Effector memory CD4-positive, alpha-beta T cell (primary cell): Measurements from ENCODE around the gene CPEB4.

Experiments used
- DNase-seq, 3 donors: peaks; one replicate each; pipeline ENCODE4 v3.0.0-alpha.2; 2020
- H3K27ac ChIP-seq: 2 replicates; pipeline ENCODE4 v1.7.0; 2013; ENCODE audit warnings: mild to moderate bottlenecking, low read length, moderate library complexity; ENCODE audit not compliant: insufficient read depth, poor library complexity, severe bottlenecking
- H3K27me3 ChIP-seq: replicated peaks from 2 replicates; pipeline ENCODE4 v1.7.0; 2013; ENCODE audit warnings: mild to moderate bottlenecking, low read length; ENCODE audit not compliant: insufficient read depth, control insufficient read depth, poor library complexity, severe bottlenecking
- H3K36me3 ChIP-seq: 2 replicates; pipeline ENCODE4 v1.7.0; 2013; ENCODE audit warnings: mild to moderate bottlenecking, low read length, moderate library complexity; ENCODE audit not compliant: control insufficient read depth, insufficient read depth
- H3K4me1 ChIP-seq: 2 replicates; pipeline ENCODE4 v1.7.0; 2013; ENCODE audit warnings: low read length, mild to moderate bottlenecking; ENCODE audit not compliant: control insufficient read depth, insufficient read depth, poor library complexity, severe bottlenecking
- H3K4me3 ChIP-seq: 2 replicates; pipeline ENCODE4 v1.7.0; 2013; ENCODE audit warnings: low read length, low read depth, mild to moderate bottlenecking; ENCODE audit not compliant: insufficient read depth, poor library complexity, severe bottlenecking
- H3K9me3 ChIP-seq: 2 replicates; pipeline ENCODE4 v1.7.0; 2013; ENCODE audit warnings: mild to moderate bottlenecking, low read length, moderate library complexity; ENCODE audit not compliant: control insufficient read depth

Gene CPEB4

GRCh38 chr5:173873306-173873922 is 14.7 kb upstream of the CPEB4 start:
- Histone ChIP-seq H3K27ac (no peak overlapping the region), H3K9me3 (no peaks in the 10 kb centered on the region), H3K4me3 (no peak overlapping the region), H3K36me3 (no peaks in the 10 kb centered on the region), H3K4me1 (no peaks in the 10 kb centered on the region), H3K27me3 (no peaks in the 10 kb centered on the region)
- DNase-seq: no peak

DNA sequence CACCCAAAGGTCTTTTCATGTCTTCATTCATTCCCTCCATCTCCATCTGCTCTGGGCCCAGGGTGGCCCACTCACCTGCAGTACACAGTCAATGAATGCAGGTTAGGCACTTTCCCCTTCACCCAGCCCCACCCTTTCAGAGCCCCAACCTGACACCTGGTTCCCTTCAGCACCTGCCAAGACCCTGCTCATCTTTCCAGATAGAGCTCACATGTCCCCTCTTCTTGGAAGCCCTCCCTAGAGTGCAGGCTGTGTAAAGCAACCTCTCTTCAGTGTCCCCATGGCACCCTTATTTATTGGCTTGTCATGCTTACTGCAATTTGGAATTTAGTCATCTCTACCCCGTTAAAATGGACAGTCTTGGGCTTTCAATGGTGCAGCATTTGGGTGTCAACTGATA is 13.0 kb upstream of the CPEB4 start:
- H3K27me3 ChIP-seq: no peaks in the 10 kb centered on the region
- H3K36me3 ChIP-seq: no peaks in the 10 kb centered on the region
- no peaks in the 10 kb centered on the region for H3K9me3 ChIP-seq
- no peak overlapping the region for H3K27ac ChIP-seq
- DNase-seq: no peak
- H3K4me1 ChIP-seq: no peaks in the 10 kb centered on the region
- no peak overlapping the region for H3K4me3 ChIP-seq

- no peak overlapping the region for H3K4me3 ChIP-seq
- no peak for DNase-seq
These were observed 9.8 kb upstream of the CPEB4 start for GRCh38 chr5:173878224-173878967.

DNA sequence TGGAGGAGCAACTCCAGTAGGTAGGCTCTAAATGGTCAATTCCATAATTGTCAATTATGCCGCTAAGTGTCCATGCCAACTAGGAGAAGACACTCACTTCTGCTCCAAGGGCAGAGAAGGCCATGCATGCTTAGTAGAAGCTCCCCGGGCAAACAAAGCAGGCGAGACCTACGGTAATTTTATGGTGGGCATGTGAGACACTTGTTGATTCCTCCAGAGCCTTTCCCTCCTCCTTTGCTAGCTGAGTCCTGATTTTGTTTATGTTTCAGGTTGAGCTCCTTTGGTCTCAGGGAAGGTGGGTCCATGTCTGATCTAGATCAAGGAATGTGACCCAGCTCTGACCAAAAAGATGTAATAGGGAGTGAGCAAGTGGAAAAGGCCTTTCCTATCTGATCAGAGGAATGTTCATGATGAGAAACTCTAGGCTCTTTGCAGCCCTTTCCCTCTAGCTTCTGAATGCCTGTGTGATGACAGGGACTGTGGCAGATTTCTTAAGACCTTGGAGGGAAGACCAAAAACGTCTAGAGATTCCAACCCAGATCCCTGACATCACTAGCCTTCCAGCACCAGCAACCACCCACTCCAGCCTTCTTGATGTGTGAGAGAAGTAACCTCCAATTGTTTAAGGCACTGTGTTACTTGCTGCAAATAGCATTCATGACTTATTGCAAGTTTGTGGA is 7.7 kb upstream of the CPEB4 start:
- peaks cover 12% of the 10 kb centered on the region for H3K4me1 ChIP-seq
- no peak overlapping the region for H3K27ac ChIP-seq
- DNase-seq: no peak
- no peak overlapping the region for H3K4me3 ChIP-seq
- H3K36me3 ChIP-seq: no peaks in the 10 kb centered on the region
- H3K9me3 ChIP-seq: no peaks in the 10 kb centered on the region
- no peaks in the 10 kb centered on the region for H3K27me3 ChIP-seq

More at GRCh38 chr5:173878224-173878967, 9.8 kb upstream of the CPEB4 start:
- Histone ChIP-seq H3K9me3 (no peaks in the 10 kb centered on the region), H3K27ac (no peak overlapping the region), H3K27me3 (no peaks in the 10 kb centered on the region), H3K36me3 (no peaks in the 10 kb centered on the region), H3K4me1 (no peaks in the 10 kb centered on the region)

GRCh38 chr5:173881811-173882575 is 6.2 kb upstream of the CPEB4 start:
- peaks cover 22% of the 10 kb centered on the region for H3K4me1 ChIP-seq
- no peak overlapping the region for H3K27ac ChIP-seq
- no peak overlapping the region for H3K4me3 ChIP-seq
- no peaks in the 10 kb centered on the region for H3K9me3 ChIP-seq
- H3K36me3 ChIP-seq: no peaks in the 10 kb centered on the region
- H3K27me3 ChIP-seq: no peaks in the 10 kb centered on the region
- DNase-seq: no peak

DNA sequence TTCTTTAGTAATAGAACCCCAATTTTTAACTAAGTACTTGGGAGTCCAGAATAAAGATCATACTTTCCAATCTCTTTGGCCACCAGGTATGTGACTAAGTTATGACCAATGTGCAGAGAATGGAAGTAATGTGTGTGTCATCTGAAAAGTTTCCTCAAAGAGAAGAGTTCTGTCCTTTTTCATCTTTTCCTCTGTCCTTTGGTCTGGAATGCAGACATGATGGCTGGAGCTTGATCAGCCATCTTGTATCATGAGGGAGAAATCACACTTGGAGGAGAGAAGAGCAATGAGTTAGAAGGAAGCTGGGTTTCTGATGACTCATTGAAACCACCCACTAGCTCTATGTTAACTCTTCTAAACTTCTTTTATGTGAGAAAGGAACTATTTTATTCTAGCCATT is 5.5 kb upstream of the CPEB4 start:
- Histone ChIP-seq H3K27ac (no peak overlapping the region), H3K4me1 (peaks cover 27% of the 10 kb centered on the region), H3K9me3 (no peaks in the 10 kb centered on the region), H3K4me3 (no peak overlapping the region), H3K36me3 (no peaks in the 10 kb centered on the region), H3K27me3 (no peaks in the 10 kb centered on the region)
- no peak for DNase-seq

DNA sequence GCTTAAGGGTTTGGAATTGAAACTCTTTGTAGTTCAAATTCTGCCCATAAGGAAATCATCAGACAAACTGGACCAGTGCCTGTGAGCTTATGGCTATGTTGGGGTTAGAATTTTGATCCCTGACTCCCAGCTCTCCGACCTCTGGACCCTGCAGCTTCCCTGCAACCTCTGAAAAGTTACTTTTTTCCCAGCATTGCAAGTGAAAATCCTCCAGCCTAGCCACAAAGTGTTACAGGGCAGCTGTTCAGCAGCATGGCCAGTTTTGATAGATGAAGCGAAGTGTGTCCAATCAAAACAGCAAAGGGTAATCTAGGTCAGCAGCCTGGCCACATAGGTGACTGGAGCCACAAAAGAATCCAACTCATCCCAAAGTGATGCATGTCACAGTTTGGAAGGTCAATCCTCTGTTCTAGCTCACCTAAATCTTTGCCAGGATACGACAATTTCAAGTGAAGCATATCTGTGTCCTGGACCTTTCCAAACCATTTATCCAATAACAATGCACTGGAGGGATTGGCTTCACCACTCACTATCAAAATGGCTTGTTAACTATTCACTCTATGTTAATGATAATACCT is 4.7 kb upstream of the CPEB4 start:
- H3K9me3 ChIP-seq: no peaks in the 10 kb centered on the region
- DNase-seq: no peak
- H3K4me3 ChIP-seq: no peak overlapping the region
- no peaks in the 10 kb centered on the region for H3K27me3 ChIP-seq
- H3K4me1 ChIP-seq: peaks cover 27% of the 10 kb centered on the region
- H3K27ac ChIP-seq: no peak overlapping the region
- H3K36me3 ChIP-seq: no peaks in the 10 kb centered on the region

GRCh38 chr5:173884402-173885053 is 3.6 kb upstream of the CPEB4 start:
- no peaks in the 10 kb centered on the region for H3K9me3 ChIP-seq
- no peaks in the 10 kb centered on the region for H3K27me3 ChIP-seq
- H3K4me3 ChIP-seq: no peak overlapping the region
- H3K4me1 ChIP-seq: peaks cover 32% of the 10 kb centered on the region
- DNase-seq: peak; percentile 37 to 56 (median 50)
- H3K36me3 ChIP-seq: no peaks in the 10 kb centered on the region
- no peak overlapping the region for H3K27ac ChIP-seq

GRCh38 chr5:173885054-173885443 is 3.1 kb upstream of the CPEB4 start:
- Histone ChIP-seq H3K9me3 (no peaks in the 10 kb centered on the region), H3K27me3 (no peaks in the 10 kb centered on the region), H3K36me3 (no peaks in the 10 kb centered on the region), H3K4me3 (peak overlapping the region; percentile 26), H3K27ac (no peak overlapping the region), H3K4me1 (peaks cover 37% of the 10 kb centered on the region)
- DNase-seq: no peak
